GM19035 (cell line): ENCODE results near the gene NYAP1.
"Not testable (repeated sequence)": the region's sequence is repeated elsewhere in the genome, so short reads cannot be mapped to it uniquely, and the experiment has no call there.

Source experiments
- ATAC-seq: cut with Tn5 transposase; IDR thresholded peaks from one replicate; pipeline ENCODE4 v1.9.1; 2021; ENCODE audit not compliant: unreplicated experiment

Gene NYAP1

GRCh38 chr7:100509231-100509630 lies 25.5 kb downstream of the NYAP1 start:
- ATAC-seq, result no peak

GRCh38 chr7:100510437-100511239 lies 26.9 kb downstream of the NYAP1 start:
- ATAC-seq, result no peak

- no peak for ATAC-seq
Measured at GRCh38 chr7:100513212-100513810, 29.6 kb downstream of the NYAP1 start.

GRCh38 chr7:100515072-100515532 lies 31.4 kb downstream of the NYAP1 start:
- no peak for ATAC-seq

- ATAC-seq, result no peak
Measured at GRCh38 chr7:100516135-100516812, 32.5 kb downstream of the NYAP1 start.

- ATAC-seq, result no peak
Measured at GRCh38 chr7:100517305-100517704, 33.6 kb downstream of the NYAP1 start.

- no peak for ATAC-seq
Measured at GRCh38 chr7:100519580-100519979, 35.9 kb downstream of the NYAP1 start.

- no peak for ATAC-seq
Measured at GRCh38 chr7:100520138-100520537, 36.4 kb downstream of the NYAP1 start.

GRCh38 chr7:100521076-100521475 lies 37.3 kb downstream of the NYAP1 start:
- no peak for ATAC-seq

- ATAC-seq, result not testable (repeated sequence)
Measured at GRCh38 chr7:100521909-100522593, 38.3 kb downstream of the NYAP1 start.

- ATAC-seq, result not testable (repeated sequence)
Measured at GRCh38 chr7:100523192-100523591, 39.5 kb downstream of the NYAP1 start.

GRCh38 chr7:100528108-100528866 lies 44.6 kb downstream of the NYAP1 start:
- ATAC-seq, result not testable (repeated sequence)

GRCh38 chr7:100532165-100533022 lies 48.7 kb downstream of the NYAP1 start:
- no peak for ATAC-seq

GRCh38 chr7:100535982-100536381 lies 52.3 kb downstream of the NYAP1 start:
- not testable (repeated sequence) for ATAC-seq

- ATAC-seq, result not testable (repeated sequence)
Measured at GRCh38 chr7:100536695-100537094, 53.0 kb downstream of the NYAP1 start.

GRCh38 chr7:100538348-100538653 lies 54.6 kb downstream of the NYAP1 start:
- ATAC-seq, result no peak

- peak; percentile 96 for ATAC-seq
Measured at GRCh38 chr7:100538654-100539435, 55.1 kb downstream of the NYAP1 start, which contains the start of gene AGFG2. AGFG2 (plus strand) TSS chr7:100539203; CDS start chr7:100539347, 144 bp downstream.

GRCh38 chr7:100539436-100540006 lies 55.8 kb downstream of the NYAP1 start:
- no peak for ATAC-seq
